Stimulated activated CD4-positive, alpha-beta T cell treated with anti-CD3 and anti-CD28 coated beads, TNF-alpha, amount 100 ng/mL, for 4 hours (primary cell): ENCODE results near the gene UPK3BL1.
"Not testable (repeated sequence)": the region's sequence is repeated elsewhere in the genome, so short reads cannot be mapped to it uniquely, and the experiment has no call there.

Experiments
- DNase-seq, 3 experiments: peaks; one replicate each; pipeline ENCODE4 v3.0.0-alpha.2; 2020; ENCODE audit warnings: low read depth in 3 of 3

The UPK3BL1 gene, protein sequence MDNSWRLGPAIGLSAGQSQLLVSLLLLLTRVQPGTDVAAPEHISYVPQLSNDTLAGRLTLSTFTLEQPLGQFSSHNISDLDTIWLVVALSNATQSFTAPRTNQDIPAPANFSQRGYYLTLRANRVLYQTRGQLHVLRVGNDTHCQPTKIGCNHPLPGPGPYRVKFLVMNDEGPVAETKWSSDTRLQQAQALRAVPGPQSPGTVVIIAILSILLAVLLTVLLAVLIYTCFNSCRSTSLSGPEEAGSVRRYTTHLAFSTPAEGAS

DNA sequence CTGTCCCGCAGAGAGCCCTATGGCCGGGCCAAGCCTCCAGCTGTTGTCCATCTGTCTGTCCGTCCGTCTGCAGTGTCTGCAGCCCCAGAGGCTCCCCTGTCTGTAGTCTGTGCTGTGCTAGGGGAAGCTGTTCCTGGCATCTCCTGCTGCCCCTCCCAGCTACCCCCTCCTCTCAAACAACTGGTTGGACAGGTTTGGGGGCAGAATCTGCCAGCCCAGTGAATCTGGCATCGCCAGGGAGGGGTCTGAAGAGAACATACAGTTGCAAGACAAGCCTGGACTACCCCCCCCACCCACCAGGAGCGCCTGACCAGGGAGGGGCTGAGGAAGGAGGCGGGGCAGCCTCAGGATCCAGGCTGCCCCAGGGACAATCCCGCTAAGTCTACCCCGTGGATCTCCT is at the start of gene UPK3BL1:
Gene UPK3BL1 (minus strand): TSS at position 101 of the 400 bp plus-strand sequence. CDS start 50 bp downstream, at position 51.
- not testable (repeated sequence) for DNase-seq

DNA sequence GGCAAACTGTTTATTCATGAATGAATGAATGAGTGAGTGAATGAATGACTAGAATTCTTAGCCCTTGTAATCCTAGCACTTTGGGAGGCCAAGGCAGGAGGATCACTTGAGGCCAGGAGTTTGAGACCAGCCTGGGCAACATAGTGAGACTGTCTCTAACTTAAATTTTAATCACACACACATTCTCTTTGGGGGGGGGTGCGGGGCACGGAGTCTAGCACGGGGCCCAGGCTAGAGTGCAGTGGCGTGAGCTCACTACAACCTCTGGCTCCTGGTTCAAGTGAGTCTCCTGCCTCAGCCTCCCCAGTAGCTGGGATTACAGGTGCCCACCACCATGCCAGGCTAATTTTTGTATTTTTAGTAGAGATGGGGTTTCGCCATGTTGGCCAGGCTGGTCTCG is 48.0 kb upstream of the UPK3BL1 start:
- not testable (repeated sequence) for DNase-seq

DNA sequence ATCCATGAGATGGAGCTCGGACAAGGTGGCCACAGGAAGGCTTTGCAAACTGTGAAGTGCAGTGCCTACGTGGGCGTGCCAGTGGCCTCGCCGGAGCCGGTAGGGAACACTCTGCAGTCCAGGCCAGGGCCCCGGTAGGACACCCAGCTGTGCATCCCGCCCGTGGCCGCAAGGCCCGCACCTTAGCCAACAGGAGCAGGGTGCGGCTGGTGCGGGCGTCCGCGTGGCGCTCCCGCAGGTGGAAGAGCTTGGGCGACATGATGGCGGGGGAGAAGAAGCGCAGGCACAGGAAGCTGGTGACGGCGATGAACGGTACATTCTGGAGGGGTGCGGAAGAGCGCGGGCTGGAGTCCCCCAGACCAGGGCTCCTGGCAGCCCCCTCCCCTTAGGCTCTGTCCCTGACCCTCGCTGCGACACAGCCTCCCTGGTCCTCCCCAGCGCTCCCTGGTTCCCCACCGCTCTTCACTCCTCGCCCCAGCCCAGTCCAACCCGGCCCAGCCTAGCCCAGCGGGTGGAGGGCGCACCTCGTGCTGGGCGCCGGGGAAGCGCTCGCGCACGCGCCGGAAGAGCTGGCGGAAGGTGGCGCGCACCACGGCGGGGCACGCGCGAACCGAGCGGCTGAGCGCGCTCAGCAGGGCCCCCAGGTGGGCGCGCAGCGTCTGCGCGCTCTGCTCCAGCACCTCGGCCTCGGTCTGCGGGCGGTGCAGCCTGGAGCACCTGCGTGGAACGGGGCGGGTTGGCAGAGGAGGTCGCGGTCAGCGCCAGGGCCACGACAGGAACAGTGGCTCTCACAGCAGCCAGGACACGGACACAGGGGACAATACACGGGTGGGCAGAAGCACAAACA is 47.1 kb upstream of the UPK3BL1 start:
- peak in 1 of 3 experiments; percentile 26 for DNase-seq

DNA sequence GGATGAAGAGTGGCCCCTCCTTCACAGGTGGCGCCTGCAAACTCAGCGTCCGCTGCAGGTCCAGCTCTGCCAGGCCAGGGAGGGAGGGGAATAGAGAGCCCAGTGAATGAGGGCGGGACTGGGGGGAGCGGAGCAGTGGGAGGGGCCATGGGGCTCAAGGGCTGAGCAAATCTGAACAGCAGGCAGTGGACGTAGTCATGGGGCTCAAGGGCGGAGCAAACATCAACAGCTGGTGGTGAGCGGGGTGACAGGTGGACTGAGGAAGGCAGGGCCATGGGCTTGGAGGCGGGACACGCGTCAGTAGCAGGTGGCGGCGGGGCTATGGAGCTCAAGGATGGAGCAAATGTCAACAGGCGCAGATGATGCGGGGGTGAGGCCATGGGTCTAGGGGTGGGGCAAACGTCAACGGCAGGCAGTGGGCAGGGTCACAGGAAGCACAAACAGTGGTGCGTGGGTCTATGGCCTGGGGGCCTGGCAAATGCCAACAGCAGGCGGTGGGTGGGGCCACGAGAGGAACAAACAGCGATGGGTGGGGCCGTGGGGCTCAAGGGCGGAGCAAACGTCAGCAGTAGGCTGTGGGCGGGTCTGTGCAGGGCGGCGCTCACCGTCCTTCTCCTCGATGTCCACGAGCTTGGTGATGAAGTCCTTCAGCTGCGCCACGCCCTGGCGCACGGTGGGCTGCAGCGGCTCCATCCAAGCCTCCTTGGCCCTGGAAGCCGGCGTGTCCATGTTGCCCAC is 45.9 kb upstream of the UPK3BL1 start:
- DNase-seq = not testable (repeated sequence)

DNA sequence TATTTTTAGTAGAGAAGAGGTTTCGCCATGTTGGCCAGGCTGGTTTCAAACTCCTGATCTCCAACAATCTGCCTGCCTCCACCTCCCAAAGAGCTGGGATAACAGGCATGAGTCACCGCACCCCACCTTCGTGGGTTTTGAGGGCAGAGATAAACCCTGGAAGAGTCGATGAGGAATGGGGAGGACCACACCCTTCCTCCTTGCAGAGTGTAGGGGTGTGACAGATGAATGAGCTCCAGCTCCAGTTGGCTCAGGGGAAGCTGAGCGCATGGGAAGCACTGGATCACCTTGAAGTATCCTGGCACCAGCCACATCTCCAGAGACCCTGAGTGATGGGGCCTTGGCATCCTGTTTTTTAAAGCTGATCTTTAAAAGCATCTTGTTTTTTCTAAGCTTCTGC is 40.0 kb upstream of the UPK3BL1 start:
- DNase-seq = not testable (repeated sequence)

DNA sequence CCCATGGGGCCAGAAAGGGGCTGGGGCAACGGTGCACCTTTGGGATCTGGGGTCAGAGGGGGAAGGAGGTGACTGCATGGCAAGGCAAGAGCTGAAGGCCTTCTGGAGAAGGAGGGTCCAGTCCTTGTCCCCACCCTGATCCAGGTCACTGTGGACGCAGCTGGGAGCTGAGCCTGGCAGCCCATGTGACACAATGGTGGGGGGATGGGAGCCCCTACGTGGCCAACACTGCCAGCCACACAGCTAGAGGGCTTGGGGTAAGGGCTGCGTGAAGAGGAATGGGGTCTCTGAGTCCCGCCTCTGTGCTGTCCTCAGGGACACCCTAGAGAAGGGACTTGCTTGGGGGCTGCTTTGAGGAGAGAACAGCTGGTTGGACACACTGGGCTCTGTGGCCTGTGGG is 38.2 kb upstream of the UPK3BL1 start:
- not testable (repeated sequence) for DNase-seq

DNA sequence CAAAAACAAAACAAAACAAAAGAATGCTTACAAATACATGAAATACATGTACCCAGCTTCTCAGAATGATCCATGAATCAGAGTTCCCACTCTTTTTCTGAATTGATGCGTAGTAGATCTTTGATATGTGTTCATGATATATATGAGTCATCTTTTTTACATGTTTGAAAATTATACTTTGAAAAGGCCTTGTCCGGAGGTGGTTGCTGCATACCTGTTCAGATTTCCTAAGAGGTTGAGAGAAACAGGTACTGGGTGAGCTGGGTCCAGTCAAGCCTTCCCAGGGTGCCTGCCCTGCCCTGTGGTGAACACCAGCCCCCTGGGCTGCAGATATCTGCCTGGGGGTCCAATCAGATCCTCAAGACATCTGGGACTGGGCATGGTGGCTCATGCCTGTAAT is 33.0 kb upstream of the UPK3BL1 start:
- peak in 1 of 3 experiments; percentile 15 for DNase-seq

DNA sequence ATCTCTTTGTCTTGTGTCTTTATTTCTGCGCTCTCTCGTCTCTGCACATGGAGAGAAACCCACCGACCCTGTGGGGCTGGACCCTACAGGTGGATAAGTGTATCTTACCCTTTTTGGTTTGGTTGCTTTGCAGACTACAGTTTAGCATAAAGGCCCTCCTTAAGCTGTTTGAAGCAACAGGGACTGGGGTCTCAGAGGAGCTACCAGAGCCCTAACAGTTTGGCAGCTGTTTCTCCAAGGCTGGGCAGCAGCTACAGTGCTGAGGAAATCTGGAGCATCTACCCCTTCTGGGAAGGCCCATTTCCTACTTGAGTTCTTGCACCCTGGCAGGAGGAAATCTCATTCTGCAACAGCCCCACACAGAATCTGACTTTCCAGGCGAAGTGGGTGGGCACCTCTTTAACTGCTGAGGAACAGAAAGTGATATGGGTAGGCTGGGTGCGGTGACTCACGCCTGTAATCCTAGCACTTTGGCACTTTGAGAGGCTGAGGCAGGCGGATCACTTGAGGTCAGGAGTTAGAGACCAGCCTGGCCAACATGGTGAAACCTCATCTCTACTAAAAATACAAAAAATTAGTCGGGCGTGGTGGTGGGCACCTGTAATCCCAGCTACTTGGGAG is 31.0 kb upstream of the UPK3BL1 start:
- DNase-seq = not testable (repeated sequence)

DNA sequence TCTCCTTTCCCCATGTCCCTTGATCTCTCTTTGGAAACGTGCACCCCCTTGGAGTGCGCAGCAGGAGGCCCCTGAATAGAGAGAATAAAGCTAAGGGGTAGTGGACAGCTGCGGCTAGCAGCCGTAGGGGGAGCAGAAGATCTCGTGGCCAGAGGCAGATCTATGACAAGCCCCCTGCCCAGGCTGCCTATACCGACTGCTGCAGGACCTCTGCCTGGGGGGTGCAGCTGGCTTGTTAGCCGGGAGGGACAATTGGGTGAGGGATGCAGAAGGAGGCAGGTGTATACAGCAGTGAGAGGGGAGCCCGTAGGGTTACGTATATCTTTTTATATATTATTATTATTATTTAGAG is 29.3 kb upstream of the UPK3BL1 start:
- not testable (repeated sequence) for DNase-seq

DNA sequence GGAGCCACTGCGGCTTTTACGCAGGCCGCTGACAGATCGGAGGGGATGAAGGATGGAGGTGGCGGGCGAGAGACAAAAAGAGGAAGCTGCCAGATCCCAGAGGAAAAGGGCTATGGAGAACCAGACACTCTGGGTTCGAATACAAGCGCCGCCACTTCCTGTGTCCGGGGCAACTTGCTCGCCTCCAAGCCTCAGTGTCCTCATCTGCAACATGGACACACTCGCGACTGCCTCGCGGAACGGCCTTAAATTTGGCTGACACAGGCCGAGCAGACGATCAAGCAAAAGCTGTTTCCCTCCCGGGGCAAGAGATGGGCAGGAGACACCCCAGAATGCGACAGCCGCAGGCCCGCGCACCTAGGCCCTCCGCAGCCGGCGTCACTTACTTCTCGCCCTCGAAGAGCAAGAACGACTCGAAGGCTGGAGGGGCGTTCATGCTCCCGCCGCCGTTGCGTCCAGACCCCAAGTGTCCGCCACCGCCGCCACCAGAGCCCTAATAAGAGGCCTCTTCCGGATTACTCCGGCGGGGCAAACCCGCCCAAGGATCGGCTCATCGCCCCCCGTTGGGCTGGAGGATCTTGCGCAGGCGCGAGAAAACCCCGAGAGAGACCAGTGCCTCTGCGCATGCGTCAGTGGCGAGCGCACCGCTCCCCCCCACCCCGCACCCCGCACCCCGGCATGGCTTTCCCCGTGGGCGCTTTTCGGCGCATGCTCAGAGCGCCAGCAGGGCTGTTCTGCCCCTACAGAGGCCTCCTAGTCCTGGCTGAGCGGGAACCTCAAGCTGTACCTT is 28.8 kb upstream of the UPK3BL1 start, which contains the start of gene POLR2J2:
Gene POLR2J2 (minus strand): TSS at position 498 of the 790 bp plus-strand sequence. CDS start 62 bp downstream, at position 436.
- DNase-seq = not testable (repeated sequence)

DNA sequence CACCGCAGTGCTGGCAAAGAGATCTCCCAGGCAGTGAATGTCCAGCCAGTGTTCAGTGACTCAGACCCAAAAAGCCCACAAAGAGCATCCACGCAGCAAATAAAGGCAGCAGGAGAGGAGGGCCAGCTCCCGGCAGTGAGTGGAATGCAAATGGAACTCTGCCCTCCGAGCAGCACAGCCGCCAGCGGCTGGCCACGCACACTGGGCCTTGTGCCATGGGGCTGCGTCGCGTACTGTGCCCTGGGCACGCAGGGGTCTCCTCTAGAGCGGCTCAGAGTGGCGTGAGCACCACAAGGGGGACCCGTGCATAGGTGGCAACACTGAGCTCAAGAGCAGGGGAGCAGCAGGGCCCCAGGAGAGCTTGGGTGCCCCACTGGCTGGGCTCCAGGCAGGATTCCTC is 24.9 kb upstream of the UPK3BL1 start:
- DNase-seq = not testable (repeated sequence)

DNA sequence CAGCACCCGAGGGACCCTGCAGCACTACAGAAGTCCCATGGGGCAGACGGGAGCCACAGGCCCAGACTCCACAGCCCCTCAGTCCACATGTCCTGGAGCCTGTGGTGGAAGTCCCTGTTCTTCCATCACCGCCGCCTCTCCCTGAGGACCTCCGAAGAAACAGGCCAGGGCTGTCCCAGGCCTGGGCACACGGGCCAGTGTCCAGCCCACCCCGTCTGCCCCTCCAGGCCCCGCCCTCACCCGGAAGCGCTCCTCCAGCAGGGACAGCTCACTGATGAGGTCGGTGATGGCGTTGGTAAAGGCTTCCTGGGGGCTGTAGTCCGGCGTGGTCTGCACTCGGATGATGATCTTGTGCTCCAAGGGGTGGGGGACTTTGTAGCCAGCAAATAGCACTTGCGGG is 24.3 kb upstream of the UPK3BL1 start:
- DNase-seq = not testable (repeated sequence)

DNA sequence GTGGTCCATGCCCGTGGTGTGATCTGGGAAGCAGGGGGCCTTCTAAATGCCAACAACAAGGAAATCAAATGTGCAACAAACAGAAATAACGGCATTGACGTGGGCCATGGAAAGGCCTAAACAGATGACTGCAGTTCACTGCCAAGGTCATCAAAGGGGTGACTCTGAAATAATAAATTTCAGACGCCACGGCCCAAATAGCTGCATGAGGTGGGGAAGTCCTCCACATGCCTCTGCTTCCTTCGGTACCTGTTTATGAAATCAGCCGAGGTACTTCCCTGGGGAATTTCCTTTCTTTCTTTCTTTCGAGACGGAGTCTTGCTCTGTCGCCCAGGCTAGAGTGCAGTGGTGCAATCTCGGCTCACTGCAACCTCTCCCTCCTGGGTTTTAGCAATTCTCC is 22.2 kb upstream of the UPK3BL1 start:
- DNase-seq = not testable (repeated sequence)

DNA sequence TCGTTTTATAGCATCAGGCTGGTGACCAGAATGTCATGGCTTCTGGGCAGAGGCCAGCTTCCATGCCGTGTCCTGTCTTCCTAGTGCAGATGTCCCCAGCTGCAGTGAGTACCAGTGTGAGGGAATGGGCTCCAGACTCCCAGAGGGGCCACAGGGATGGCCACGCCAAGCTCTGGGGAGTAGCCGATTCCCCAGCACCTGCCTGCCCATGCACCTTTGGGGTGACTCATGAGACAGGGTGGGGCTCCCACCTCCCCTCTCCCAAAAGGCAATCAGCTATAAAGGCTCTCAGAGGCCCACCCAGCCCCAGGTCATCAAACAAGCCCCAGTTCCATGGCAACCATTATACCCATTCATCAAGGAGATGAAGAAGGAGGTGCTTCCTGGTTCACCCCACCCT is 7.3 kb upstream of the UPK3BL1 start, which contains the start of gene SPDYE2B:
Gene SPDYE2B (plus strand): TSS at position 396 of the 400 bp plus-strand sequence. CDS start 2,030 bp downstream, outside the sequence.
- not testable (repeated sequence) for DNase-seq

DNA sequence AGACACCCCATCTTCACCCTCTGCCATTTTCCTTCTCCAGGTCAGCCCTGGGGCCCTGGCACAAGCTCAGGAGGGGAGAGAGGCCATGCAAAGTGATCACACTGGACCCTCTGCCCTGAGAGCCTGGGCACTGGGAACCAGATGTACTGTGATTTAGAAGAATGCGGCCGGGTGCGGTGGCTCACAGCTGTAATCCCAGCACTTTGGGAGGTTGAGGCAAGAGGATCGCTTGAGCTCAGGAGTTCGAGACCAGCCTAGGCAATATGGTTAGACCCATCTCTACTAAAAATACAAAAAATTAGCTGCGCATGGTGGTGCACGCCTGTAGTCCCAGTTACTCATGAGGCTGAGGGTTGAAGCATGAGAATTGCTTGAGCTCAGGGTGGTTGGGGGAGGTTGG is 5.2 kb upstream of the UPK3BL1 start:
- not testable (repeated sequence) for DNase-seq

DNA sequence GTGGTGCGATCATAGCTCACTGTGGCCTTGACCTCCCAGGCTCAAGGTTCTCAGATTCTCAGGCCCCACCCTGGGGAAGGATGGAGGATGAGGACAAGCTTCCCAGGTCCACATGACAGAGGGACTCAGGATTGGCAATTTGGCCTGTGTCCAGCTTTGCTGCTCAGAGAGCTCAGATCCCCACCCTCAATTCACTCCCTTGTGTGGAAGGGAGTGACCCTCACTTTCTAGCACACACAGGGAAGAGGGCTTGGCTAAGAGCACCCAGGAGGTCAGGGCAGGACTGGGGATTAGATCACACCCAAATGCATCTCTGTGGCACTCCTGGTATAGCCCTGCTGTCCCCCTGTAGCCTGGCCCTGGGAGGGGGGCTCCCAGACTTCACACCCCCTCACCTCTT is 813 bp upstream of the UPK3BL1 start:
- not testable (repeated sequence) for DNase-seq

DNA sequence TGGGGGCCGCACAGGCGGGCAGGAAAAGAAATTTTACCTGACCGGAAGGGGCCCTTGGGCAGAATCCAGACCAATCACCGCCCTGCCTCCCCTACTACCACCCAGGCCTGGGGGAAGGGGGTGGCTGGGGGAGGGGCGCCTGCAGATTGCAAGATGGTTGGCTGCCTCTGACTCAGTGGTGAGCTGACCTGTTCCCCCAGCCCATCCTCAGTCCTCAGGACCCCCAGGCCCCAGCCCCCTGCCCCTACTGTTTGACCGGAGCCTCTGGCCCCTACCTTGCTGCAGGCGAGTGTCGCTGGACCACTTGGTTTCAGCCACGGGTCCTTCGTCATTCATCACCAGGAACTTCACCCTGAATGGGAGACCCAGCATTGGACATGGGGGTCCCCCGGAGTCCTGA is 3.7 kb downstream of the UPK3BL1 start:
- DNase-seq = not testable (repeated sequence)

DNA sequence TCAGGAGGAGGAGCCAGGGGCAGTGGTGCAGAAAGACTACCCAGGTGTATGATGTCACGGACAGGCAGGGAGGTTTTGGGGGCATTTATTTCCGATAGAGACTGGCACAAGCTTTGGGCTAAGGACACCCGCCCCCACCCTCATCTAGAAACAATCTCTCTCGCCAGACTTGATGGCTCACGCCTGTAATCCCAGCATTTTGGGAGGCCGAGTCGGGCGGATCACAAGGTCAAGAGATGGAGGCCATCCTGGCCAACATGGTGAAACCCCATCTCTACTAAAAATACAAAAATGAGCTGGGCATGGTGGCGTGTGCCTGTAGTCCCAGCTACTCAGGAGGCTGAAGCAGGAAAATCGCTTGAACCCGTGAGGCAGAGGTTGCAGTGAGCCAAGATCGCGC is 5.6 kb downstream of the UPK3BL1 start:
- not testable (repeated sequence) for DNase-seq

DNA sequence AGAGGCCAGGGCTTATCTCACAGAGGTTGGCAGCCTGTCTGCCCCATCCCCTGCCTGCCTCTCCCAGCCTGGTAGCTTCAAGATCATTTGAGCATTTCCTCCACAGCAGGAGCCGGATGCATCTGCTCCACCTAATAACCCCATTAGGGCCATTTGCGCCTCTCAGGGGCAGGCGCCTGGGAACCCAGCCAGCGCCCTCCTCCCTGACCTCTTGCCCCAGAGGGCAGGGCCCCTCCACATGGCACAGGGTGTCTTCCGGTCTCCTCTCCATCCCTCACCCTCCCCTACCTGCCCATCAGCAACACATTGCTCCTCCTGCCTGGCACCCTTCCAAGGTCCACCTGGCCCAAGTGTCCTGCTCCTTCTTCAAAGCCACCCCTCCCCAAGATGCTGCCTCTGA is 7.2 kb downstream of the UPK3BL1 start:
- not testable (repeated sequence) for DNase-seq

DNA sequence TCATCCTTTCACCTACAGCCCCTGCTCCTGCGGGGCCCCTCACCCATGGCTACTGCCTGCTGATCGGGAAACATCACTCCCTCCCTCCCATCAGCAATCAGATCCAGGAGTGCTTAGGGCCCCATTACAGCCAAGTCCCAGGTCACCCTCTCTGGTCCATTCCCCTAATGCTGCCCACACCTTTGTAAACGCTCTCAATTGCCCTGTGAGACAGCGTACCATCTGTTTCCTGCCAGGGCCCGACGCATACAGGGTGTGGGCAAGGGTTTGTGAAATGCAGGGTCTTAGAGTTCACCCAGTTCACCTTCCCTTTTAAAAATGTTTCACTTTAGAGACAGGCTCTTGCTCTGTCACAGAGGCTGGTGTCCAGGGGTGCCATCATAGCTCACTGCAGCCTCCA is 8.3 kb downstream of the UPK3BL1 start:
- DNase-seq = not testable (repeated sequence)

DNA sequence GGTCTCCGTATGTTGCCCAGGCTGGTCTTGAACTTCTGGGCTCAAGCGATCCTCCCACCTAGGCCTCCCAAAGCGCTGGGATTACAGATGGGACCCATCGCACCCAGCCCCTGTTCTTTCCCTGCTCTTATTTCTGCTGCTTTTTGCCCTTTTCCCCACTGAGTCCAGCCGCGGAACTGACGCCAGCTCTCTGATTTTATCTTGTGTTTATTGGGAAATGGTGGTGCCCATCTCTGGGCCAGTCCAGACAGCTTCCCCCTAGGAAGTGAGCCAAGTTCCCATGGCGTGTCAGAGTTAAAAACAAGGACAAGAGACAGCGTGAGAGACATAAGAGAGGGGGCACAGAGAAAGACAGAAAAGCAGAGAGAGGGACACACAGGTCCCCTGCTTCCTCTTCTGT is 12.0 kb downstream of the UPK3BL1 start:
- not testable (repeated sequence) for DNase-seq
